ENCODE measurements around the gene ASPG.

The ASPG gene

GRCh38 chr14:104112113-104112505 lies 26.6 kb downstream of the ASPG start:
- peaks cover 4% of the 10 kb centered on the region for H3K27me3 ChIP-seq (replicated peaks; ENCODE audit: control insufficient read depth, insufficient read depth, low read length, poor library complexity, severe bottlenecking)
- H3K9me3 ChIP-seq (ENCODE audit: control insufficient read depth, low read length), result no peaks in the 10 kb centered on the region
- H3K27ac ChIP-seq (ENCODE audit: insufficient read depth, low read length, poor library complexity, severe bottlenecking), result no peak overlapping the region
- H3K36me3 ChIP-seq (ENCODE audit: control insufficient read depth, insufficient read depth, low read length), result no peaks in the 10 kb centered on the region
- no peak overlapping the region for H3K4me3 ChIP-seq (ENCODE audit: insufficient read depth, low read depth, low read length, poor library complexity, severe bottlenecking)
- no peak for DNase-seq
- H3K4me1 ChIP-seq (ENCODE audit: control insufficient read depth, insufficient read depth, low read length, poor library complexity, severe bottlenecking), result no peaks in the 10 kb centered on the region

DNA sequence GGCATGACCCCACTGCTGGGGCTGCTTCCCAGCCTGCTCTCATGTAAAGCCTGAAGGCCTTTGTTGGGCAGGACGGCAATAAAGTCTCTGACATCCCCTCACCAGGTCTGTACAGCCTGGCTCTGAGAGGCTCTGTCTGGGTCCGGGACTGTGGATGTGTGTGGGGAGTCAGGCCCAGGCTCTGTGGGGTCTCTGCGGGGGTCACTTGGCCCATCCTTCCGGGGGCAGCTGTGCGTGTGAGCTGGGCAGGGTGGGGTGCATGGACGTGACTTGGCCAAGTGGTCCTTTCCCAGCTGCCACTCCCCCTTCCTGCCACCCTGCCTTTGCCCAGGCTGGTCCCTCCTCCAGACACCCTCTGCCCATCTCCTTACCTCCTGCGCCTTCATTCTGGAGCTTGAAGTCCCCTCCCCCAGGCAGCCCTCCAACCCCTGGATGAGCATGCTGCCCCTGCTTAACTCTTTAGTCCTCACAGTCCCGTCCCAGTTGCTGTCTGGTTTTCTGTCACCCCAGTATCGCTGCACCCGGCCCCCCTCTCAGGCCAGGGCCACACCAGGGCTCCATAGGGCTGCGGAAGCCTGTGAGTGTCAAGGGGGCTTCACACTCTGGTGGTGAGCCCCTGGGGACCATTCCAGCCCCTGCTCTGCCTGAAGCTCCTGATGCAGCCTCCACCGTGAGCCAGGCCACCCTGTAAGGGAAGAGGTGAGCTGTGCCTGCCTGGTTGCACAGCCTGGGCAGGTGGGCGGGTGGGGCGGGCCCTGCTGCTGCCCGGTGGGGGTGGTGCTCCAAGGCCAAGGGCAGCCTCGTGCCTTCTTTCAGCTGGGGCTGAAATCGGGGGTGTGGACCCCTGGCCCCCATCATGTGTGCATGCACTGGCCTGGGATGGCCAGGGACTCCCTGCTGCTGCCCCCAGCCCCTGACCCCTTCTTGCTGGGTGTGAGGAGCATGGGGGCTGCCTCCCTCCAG lies 27.4 kb downstream of the ASPG start:
- H3K4me1 ChIP-seq (ENCODE audit: control insufficient read depth, insufficient read depth, low read length, poor library complexity, severe bottlenecking), result no peaks in the 10 kb centered on the region
- no peak overlapping the region for H3K4me3 ChIP-seq (ENCODE audit: insufficient read depth, low read depth, low read length, poor library complexity, severe bottlenecking)
- H3K36me3 ChIP-seq (ENCODE audit: control insufficient read depth, insufficient read depth, low read length), result no peaks in the 10 kb centered on the region
- H3K27me3 ChIP-seq (replicated peaks; ENCODE audit: control insufficient read depth, insufficient read depth, low read length, poor library complexity, severe bottlenecking), result peaks cover 4% of the 10 kb centered on the region
- no peaks in the 10 kb centered on the region for H3K9me3 ChIP-seq (ENCODE audit: control insufficient read depth, low read length)
- H3K27ac ChIP-seq (ENCODE audit: insufficient read depth, low read length, poor library complexity, severe bottlenecking), result no peak overlapping the region
- DNase-seq, result no peak

DNA sequence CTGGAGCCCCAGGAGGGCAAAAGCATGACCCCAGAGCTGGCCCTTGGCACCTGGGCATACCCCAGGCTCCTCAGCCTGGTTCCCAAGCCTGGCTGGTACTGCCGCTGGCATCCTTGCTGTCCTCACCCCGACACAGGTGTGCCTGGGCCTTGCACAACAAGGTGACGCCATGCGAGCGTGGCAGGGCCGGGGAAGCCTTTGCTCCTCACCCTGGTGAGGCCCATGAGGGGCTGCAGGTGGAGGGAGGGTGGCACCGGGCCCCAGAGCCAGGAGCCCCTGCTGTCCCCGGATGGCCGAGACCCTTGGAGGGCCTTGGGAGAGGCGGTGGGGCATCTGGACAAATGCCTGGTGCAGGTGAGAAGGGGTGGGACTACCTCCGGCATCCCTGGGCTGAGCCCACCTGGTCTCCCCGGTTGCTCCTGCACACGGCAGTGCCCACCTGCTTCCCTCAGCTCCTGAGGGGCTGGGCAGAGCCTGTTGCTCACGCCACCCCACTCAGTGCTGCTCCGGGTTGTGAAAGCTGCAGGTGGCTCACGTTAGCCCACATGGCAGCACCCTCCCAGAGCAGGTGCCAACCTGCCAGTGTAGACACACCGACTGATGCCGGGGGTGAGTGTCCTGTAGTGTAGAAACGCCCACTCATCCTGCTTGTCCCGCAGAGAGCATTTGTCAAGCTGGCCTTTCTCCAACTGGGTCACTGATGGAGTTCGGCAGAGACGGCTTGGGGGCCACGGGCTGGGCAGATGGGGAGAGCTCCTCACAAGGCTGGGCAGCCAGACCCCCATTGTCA lies 28.3 kb downstream of the ASPG start:
- Histone ChIP-seq H3K27me3 (replicated peaks; ENCODE audit: control insufficient read depth, insufficient read depth, low read length, poor library complexity, severe bottlenecking) (peaks cover 5% of the 10 kb centered on the region), H3K36me3 (ENCODE audit: control insufficient read depth, insufficient read depth, low read length) (no peaks in the 10 kb centered on the region)
- DNase-seq, result no peak

DNA sequence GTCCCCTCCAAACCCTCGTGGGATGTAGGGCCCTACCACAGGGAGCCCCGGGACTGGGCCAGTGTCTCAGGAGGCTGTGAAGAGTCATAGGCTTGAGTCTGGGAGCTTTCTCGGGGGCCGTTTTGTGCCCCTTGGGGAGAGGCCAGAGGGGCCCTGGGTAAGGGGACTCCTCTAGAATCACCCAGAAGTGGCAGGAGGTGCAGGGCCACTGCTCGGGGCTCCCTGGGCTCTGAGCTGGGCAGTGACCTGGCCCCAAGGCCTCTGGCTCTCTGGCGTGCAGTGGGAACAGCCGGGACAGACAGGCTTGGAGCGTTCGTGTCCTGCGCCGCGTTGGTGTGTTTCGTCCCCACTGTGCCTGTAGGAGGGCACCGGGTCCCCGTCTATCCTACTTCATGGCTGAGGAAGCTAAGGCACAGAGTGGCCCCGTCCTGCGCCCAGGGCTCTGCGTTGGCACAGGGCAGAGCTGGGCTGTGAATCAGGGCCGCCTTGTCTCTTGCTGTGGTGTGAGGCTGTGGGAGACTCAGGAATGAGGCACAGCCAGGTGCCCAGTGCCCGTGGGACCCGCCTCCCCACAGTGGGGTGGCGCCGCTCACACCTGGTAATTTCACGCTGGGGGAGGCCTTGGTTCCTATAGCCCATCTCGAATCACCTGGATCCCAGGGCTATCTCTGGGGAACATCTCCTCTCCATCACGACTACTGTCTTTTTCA lies 29.1 kb downstream of the ASPG start:
- Histone ChIP-seq H3K9me3 (ENCODE audit: control insufficient read depth, low read length) (no peaks in the 10 kb centered on the region), H3K27ac (ENCODE audit: insufficient read depth, low read length, poor library complexity, severe bottlenecking) (no peak overlapping the region), H3K4me1 (ENCODE audit: control insufficient read depth, insufficient read depth, low read length, poor library complexity, severe bottlenecking) (no peaks in the 10 kb centered on the region), H3K36me3 (ENCODE audit: control insufficient read depth, insufficient read depth, low read length) (no peaks in the 10 kb centered on the region), H3K27me3 (replicated peaks; ENCODE audit: control insufficient read depth, insufficient read depth, low read length, poor library complexity, severe bottlenecking) (peaks cover 11% of the 10 kb centered on the region), H3K4me3 (ENCODE audit: insufficient read depth, low read depth, low read length, poor library complexity, severe bottlenecking) (no peak overlapping the region)
- no peak for DNase-seq

More for the DNA sequence above, 28.3 kb downstream of the ASPG start:
- H3K27ac ChIP-seq (ENCODE audit: insufficient read depth, low read length, poor library complexity, severe bottlenecking), result no peak overlapping the region
- H3K4me3 ChIP-seq (ENCODE audit: insufficient read depth, low read depth, low read length, poor library complexity, severe bottlenecking), result no peak overlapping the region
- no peaks in the 10 kb centered on the region for H3K4me1 ChIP-seq (ENCODE audit: control insufficient read depth, insufficient read depth, low read length, poor library complexity, severe bottlenecking)
- H3K9me3 ChIP-seq (ENCODE audit: control insufficient read depth, low read length), result no peaks in the 10 kb centered on the region

GRCh38 chr14:104115131-104115600 lies 29.7 kb downstream of the ASPG start:
- no peaks in the 10 kb centered on the region for H3K36me3 ChIP-seq (ENCODE audit: control insufficient read depth, insufficient read depth, low read length)
- H3K4me3 ChIP-seq (ENCODE audit: insufficient read depth, low read depth, low read length, poor library complexity, severe bottlenecking), result no peak overlapping the region
- H3K27ac ChIP-seq (ENCODE audit: insufficient read depth, low read length, poor library complexity, severe bottlenecking), result no peak overlapping the region
- H3K27me3 ChIP-seq (replicated peaks; ENCODE audit: control insufficient read depth, insufficient read depth, low read length, poor library complexity, severe bottlenecking), result peaks cover 11% of the 10 kb centered on the region
- no peaks in the 10 kb centered on the region for H3K4me1 ChIP-seq (ENCODE audit: control insufficient read depth, insufficient read depth, low read length, poor library complexity, severe bottlenecking)
- DNase-seq, result no peak
- no peaks in the 10 kb centered on the region for H3K9me3 ChIP-seq (ENCODE audit: control insufficient read depth, low read length)

GRCh38 chr14:104115691-104116287 lies 30.3 kb downstream of the ASPG start:
- Histone ChIP-seq H3K4me1 (ENCODE audit: control insufficient read depth, insufficient read depth, low read length, poor library complexity, severe bottlenecking) (no peaks in the 10 kb centered on the region), H3K27ac (ENCODE audit: insufficient read depth, low read length, poor library complexity, severe bottlenecking) (no peak overlapping the region), H3K27me3 (replicated peaks; ENCODE audit: control insufficient read depth, insufficient read depth, low read length, poor library complexity, severe bottlenecking) (peaks cover 11% of the 10 kb centered on the region), H3K4me3 (ENCODE audit: insufficient read depth, low read depth, low read length, poor library complexity, severe bottlenecking) (peak overlapping the region; percentile 59), H3K36me3 (ENCODE audit: control insufficient read depth, insufficient read depth, low read length) (no peaks in the 10 kb centered on the region), H3K9me3 (ENCODE audit: control insufficient read depth, low read length) (no peaks in the 10 kb centered on the region)
- DNase-seq, result no peak

- no peaks in the 10 kb centered on the region for H3K4me1 ChIP-seq (ENCODE audit: control insufficient read depth, insufficient read depth, low read length, poor library complexity, severe bottlenecking)
- no peak for DNase-seq
- H3K9me3 ChIP-seq (ENCODE audit: control insufficient read depth, low read length), result no peaks in the 10 kb centered on the region
- peak overlapping the region; percentile 59 for H3K4me3 ChIP-seq (ENCODE audit: insufficient read depth, low read depth, low read length, poor library complexity, severe bottlenecking)
- no peak overlapping the region for H3K27ac ChIP-seq (ENCODE audit: insufficient read depth, low read length, poor library complexity, severe bottlenecking)
- peaks cover 11% of the 10 kb centered on the region for H3K27me3 ChIP-seq (replicated peaks; ENCODE audit: control insufficient read depth, insufficient read depth, low read length, poor library complexity, severe bottlenecking)
- no peaks in the 10 kb centered on the region for H3K36me3 ChIP-seq (ENCODE audit: control insufficient read depth, insufficient read depth, low read length)
Observed at GRCh38 chr14:104116288-104116755, 30.8 kb downstream of the ASPG start.

DNA sequence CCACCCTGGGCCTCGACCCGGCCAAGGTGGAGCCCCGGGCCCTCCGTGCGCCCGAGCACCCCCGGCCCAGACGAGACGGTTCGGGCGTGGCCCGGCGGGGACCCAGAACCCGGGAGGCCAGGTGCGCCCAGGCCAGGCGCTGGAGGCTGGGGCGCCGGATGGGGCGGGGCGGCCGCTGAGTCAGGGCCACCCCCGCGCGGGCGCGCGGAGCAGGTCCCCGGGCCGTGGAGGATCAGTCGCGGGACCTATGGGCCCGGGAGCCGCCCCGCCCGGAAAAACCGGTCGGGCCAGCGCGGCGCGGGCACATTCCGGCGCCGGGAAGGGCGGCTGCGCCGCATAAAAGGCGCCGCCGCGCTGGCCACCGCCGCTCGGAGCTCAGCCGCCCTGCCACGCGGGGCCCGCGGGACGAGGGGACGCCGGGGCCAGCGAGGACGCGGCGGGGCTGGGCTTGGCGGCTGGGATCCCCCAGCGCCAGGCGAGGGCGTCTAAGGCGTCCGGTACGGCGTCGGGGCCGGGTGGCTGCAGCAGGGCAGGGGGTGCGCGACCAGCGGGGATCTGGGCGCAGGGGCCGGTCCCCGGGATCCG lies 31.3 kb downstream of the ASPG start:
- H3K4me3 ChIP-seq (ENCODE audit: insufficient read depth, low read depth, low read length, poor library complexity, severe bottlenecking), result peak overlapping the region; percentile 59
- H3K36me3 ChIP-seq (ENCODE audit: control insufficient read depth, insufficient read depth, low read length), result no peaks in the 10 kb centered on the region
- H3K27me3 ChIP-seq (replicated peaks; ENCODE audit: control insufficient read depth, insufficient read depth, low read length, poor library complexity, severe bottlenecking), result peaks cover 11% of the 10 kb centered on the region
- H3K4me1 ChIP-seq (ENCODE audit: control insufficient read depth, insufficient read depth, low read length, poor library complexity, severe bottlenecking), result no peaks in the 10 kb centered on the region
- no peaks in the 10 kb centered on the region for H3K9me3 ChIP-seq (ENCODE audit: control insufficient read depth, low read length)
- DNase-seq, result no peak
- no peak overlapping the region for H3K27ac ChIP-seq (ENCODE audit: insufficient read depth, low read length, poor library complexity, severe bottlenecking)

DNA sequence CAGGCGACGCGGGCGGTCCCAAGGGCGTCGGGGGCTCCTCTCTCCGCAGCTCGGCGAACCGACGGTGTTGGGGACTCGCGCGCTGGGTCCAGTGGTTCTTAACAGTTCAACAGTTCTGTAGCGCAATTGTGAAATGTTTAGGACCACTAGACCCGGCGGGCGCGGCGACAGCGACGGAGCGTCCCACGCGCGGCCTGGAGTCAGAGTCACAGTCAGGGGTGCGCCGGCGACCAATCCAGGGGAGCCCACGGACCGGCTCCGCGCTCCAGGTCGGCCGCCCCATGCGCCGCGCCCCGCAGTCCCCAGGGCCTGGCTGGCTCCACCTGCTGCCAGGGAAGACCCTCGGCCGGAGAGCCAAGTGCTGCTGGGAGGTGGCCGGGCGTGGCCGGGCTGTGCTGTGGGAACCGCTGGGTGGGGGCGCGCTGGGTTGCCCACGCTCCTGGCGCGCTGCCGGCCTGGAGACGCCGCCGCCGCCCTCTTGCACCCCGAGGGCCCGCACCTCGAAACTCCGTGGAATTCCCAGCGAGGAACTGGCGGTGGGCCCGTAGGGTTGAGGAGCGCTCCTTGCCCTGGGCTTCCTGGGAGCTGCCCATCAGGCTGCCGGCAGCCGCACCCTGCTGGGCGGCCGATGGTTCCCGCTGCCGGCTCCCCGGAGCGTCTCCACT lies 32.0 kb downstream of the ASPG start:
- Histone ChIP-seq H3K4me3 (ENCODE audit: insufficient read depth, low read depth, low read length, poor library complexity, severe bottlenecking) (no peak overlapping the region), H3K9me3 (ENCODE audit: control insufficient read depth, low read length) (no peaks in the 10 kb centered on the region), H3K4me1 (ENCODE audit: control insufficient read depth, insufficient read depth, low read length, poor library complexity, severe bottlenecking) (no peaks in the 10 kb centered on the region), H3K36me3 (ENCODE audit: control insufficient read depth, insufficient read depth, low read length) (no peaks in the 10 kb centered on the region), H3K27ac (ENCODE audit: insufficient read depth, low read length, poor library complexity, severe bottlenecking) (no peak overlapping the region), H3K27me3 (replicated peaks; ENCODE audit: control insufficient read depth, insufficient read depth, low read length, poor library complexity, severe bottlenecking) (peaks cover 11% of the 10 kb centered on the region)
- no peak for DNase-seq
